ENCODE results near the gene IFT25.

DNA sequence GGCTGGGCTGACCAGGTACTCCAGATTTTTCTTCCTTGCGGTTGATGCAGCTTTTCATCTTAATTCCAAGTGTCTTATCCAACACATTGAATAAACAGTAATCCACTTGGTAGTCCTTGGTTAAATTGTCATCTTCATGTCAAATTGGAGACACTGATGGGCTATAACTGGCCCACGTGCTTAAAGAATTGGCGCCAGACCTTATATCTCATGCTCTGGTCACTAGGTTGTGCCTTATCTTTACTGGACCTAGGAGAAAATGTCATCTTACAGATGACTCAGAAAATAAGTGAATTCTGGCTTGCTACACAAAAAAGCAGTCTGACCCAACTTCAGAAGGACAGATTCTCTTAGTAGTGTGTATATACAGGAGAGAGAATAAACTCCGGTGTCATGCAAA is 16.9 kb upstream of the IFT25 start:
- no peak for TF ChIP-seq POLR2A (IDR thresholded peaks at IDR 0.05; ENCODE audit: low read depth, low read length)
- no peak for TF ChIP-seq MAX (IDR thresholded peaks at IDR 0.05; ENCODE audit: insufficient read depth, insufficient read length)
- TF ChIP-seq, protein P1, sequence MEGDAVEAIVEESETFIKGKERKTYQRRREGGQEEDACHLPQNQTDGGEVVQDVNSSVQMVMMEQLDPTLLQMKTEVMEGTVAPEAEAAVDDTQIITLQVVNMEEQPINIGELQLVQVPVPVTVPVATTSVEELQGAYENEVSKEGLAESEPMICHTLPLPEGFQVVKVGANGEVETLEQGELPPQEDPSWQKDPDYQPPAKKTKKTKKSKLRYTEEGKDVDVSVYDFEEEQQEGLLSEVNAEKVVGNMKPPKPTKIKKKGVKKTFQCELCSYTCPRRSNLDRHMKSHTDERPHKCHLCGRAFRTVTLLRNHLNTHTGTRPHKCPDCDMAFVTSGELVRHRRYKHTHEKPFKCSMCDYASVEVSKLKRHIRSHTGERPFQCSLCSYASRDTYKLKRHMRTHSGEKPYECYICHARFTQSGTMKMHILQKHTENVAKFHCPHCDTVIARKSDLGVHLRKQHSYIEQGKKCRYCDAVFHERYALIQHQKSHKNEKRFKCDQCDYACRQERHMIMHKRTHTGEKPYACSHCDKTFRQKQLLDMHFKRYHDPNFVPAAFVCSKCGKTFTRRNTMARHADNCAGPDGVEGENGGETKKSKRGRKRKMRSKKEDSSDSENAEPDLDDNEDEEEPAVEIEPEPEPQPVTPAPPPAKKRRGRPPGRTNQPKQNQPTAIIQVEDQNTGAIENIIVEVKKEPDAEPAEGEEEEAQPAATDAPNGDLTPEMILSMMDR (IDR thresholded peaks at IDR 0.05; ENCODE audit: extremely low read depth in 1 of 2, insufficient read depth in 1 of 2, low read depth in 1 of 2, low read length in 2 of 2), result no peak
- no peak for TF ChIP-seq POLR2AphosphoS5 (IDR thresholded peaks at IDR 0.05; ENCODE audit: insufficient read depth, low read depth, low read length)
- no peak for TF ChIP-seq MYC (IDR thresholded peaks at IDR 0.05; ENCODE audit: low read depth, low read length)

Data from endothelial cell of umbilical vein (primary cell).